ENCODE results near the gene C4orf17. TPM values are rescaled to one million over a fixed set of nuclear protein-coding genes. Genes with fewer than 3 reads are reported as not detected.

Gene C4orf17
- total and polyA plus RNA-seq, 4 donors = not detected

DNA sequence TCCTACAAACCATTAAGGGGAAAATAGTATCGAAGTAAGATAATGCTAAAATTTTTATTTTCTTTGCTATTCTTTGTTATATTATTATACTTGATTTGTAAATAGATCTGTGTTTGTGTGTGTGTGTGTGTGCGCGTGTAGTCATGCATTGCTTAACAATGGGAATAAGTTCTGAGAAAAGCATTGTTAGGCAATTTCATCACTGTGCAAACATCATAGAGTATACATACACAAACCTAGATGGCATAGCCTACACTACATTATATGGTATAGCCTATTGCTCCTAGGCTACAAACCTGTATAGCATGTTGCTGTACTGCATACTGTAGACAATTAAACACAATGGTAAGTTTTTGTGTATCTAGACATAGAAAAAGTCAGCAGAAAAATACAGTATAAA is 80.9 kb downstream of the C4orf17 start:
- H3K27ac ChIP-seq (ENCODE audit: low read depth, low read length) = no peak overlapping the region
- H3K36me3 ChIP-seq (ENCODE audit: control insufficient read depth, insufficient read depth, low read length) = no peaks in the 10 kb centered on the region
- no peak for DNase-seq (ENCODE audit: low read depth in 4 of 6, low spot score in 6 of 6)
- no peaks in the 10 kb centered on the region for H3K9me3 ChIP-seq (ENCODE audit: control insufficient read depth, insufficient read depth, low read length)
- no CpG with 5 or more reads among the region's 3 CpGs for WGBS (ENCODE audit: insufficient coverage)
- no peaks in the 10 kb centered on the region for H3K4me1 ChIP-seq (ENCODE audit: control insufficient read depth, insufficient read depth, low read length)
- H3K4me3 ChIP-seq (ENCODE audit: low read depth, low read length) = no peak overlapping the region
- no peaks in the 10 kb centered on the region for H3K27me3 ChIP-seq (ENCODE audit: control insufficient read depth, insufficient read depth, low read length)

Other genes starting within 250 kb of the C4orf17 start
- under 1 TPM in 1 of 2 donors, not detected in 1; 0.11 TPM for gene ADH1A, start 220.0 kb upstream of the C4orf17 start, total RNA-seq
- gene ADH1A, start 220.0 kb upstream of the C4orf17 start, polyA plus RNA-seq (ENCODE audit: insufficient read length in 2 of 2) = not detected
- 1 to 10 TPM; 2.4 to 8.4 TPM for gene ADH1B, start 189.6 kb upstream of the C4orf17 start, total RNA-seq
- under 1 TPM; 0.33 to 0.84 TPM for gene ADH1B, start 189.6 kb upstream of the C4orf17 start, polyA plus RNA-seq (ENCODE audit: insufficient read length in 2 of 2)
- 1 to 10 TPM; 1.3 to 2.5 TPM for gene ADH1C, start 158.3 kb upstream of the C4orf17 start, total RNA-seq
- 1 to 10 TPM; 1.4 to 1.5 TPM for gene ADH1C, start 158.3 kb upstream of the C4orf17 start, polyA plus RNA-seq (ENCODE audit: insufficient read length in 2 of 2)
- not detected for gene ADH7, start 75.7 kb upstream of the C4orf17 start, total RNA-seq
- not detected for gene ADH7, start 75.7 kb upstream of the C4orf17 start, polyA plus RNA-seq (ENCODE audit: insufficient read length in 2 of 2)
- gene TRMT10A, start 53.0 kb downstream of the C4orf17 start, total RNA-seq = 1 to 10 TPM; 8.9 to 9.1 TPM
- gene TRMT10A, start 53.0 kb downstream of the C4orf17 start, polyA plus RNA-seq (ENCODE audit: insufficient read length in 2 of 2) = 1 to 10 TPM; 5.3 to 7.4 TPM
- 1 to 10 TPM; 1.6 to 3.1 TPM for gene MTTP, start 63.8 kb downstream of the C4orf17 start, total RNA-seq
- 1 to 10 TPM; 2.6 to 3.3 TPM for gene MTTP, start 63.8 kb downstream of the C4orf17 start, polyA plus RNA-seq (ENCODE audit: insufficient read length in 2 of 2)
- under 1 TPM; 0.06 to 0.20 TPM for gene C4orf54, start 146.8 kb downstream of the C4orf17 start, total RNA-seq
- gene C4orf54, start 146.8 kb downstream of the C4orf17 start, polyA plus RNA-seq (ENCODE audit: insufficient read length in 2 of 2) = under 1 TPM in 1 of 2 donors, not detected in 1; 0.05 TPM

All from spinal cord (tissue), 10 donors.